Ovary (tissue), 9 donors: ENCODE measurements around the gene KRT3. TPM values are rescaled to one million over a fixed set of nuclear protein-coding genes. Genes with fewer than 3 reads are reported as not detected.

Source experiments
- DNase-seq, 5 donors: peaks; one replicate each; pipeline ENCODE4 v3.0.0-alpha.2; 2019 to 2020
- H3K27ac ChIP-seq, 2 donors: fragments of 200-600 bp; one replicate each; pipeline versions ENCODE4 v1.5.1 to v1.8.0; 2019 to 2022
- H3K27me3 ChIP-seq: fragments of 200-600 bp; one replicate; pipeline ENCODE4 v1.8.0; 2022
- H3K36me3 ChIP-seq: fragments of 200-600 bp; sonication (generic); one replicate; pipeline ENCODE4 v1.5.1; 2019
- H3K4me1 ChIP-seq: one replicate; pipeline ENCODE4 v1.8.1; 2013; ENCODE audit warnings: mild to moderate bottlenecking, moderate library complexity; ENCODE audit not compliant: insufficient read depth
- H3K4me3 ChIP-seq: fragments of 200-600 bp; sonication (generic); one replicate; pipeline ENCODE4 v1.5.1; 2017
- H3K9me3 ChIP-seq, 2 donors: fragments of 200-600 bp in 1 of 2; sonication (generic) in 1 of 2; one replicate each; pipeline versions ENCODE4 v1.5.1 to v1.8.1; 2013 to 2019; ENCODE audit warnings: mild to moderate bottlenecking in 1 of 2, moderate library complexity in 1 of 2
- CTCF ChIP-seq, 3 donors: fragments of 450-650 bp in 2 of 3; fragments of 200-600 bp in 1 of 3; IDR thresholded peaks; one replicate each; pipeline versions ENCODE4 v1.5.1 to v1.8.0; 2016 to 2022; ENCODE audit warnings: antibody characterized with exemption in 3 of 3, mild to moderate bottlenecking in 1 of 3
- EP300 ChIP-seq: sonication (generic); formaldehyde crosslinking; IDR thresholded peaks from one replicate; pipeline ENCODE4 v1.6.1; 2017; ENCODE audit warnings: antibody characterized with exemption
- POLR2A ChIP-seq: fragments of 450-650 bp; IDR thresholded peaks from one replicate; pipeline ENCODE4 v1.6.1; 2017; ENCODE audit warnings: antibody characterized with exemption, mild to moderate bottlenecking, moderate library complexity
- WGBS, 3 donors: extraction: QIAGEN DNeasy Blood & Tissue Kit in 1 of 3; methylation state at CpG; one replicate each; pipeline versions ENCODE4 v1.1.5 to v1.1.7; 2013 to 2017; 5-methylcytosine and 5-hydroxymethylcytosine counted together
- intact Hi-C, 4 donors: fragments of 100-400 bp; cut with DNase I; formaldehyde crosslinking; loops; one replicate each; pipeline versions ENCODE4 v1.11.0 to v1.15.1; 2022 to 2023
- polyA plus RNA-seq, 2 donors: library from polyadenylated mRNA; stranded (reverse); fragments of 200-250 nt in 1 of 2; fragments of 350-450 nt in 1 of 2; fragmentation: Illumina TruSeq in 1 of 2; extraction: RNeasy Lipid Tissue Mini Kit (QIAGEN cat#74804) in 1 of 2; gene quantifications; one replicate each; pipeline ENCODE4 v1.2.3, GENCODE V29; 2013 to 2014
- total RNA-seq, 7 donors: library from RNA; depleted of rRNA in 2 of 7; stranded (reverse); fragments of >200 nt in 2 of 7; fragmentation: NEBNext Ultra II Directional in 3 of 7; extraction: Animal tissue kit (Norgen Biotek cat#: 25700) in 3 of 7; gene quantifications; one replicate each; pipeline versions ENCODE4 v1.1.0 to v1.2.4, GENCODE V29; 2016 to 2023
- donor health status: DM: no; HTN: no; CAD: no; lungs with moderate emphysema.
- donor health status: DM: no; HTN: no; CAD: no.
- donor health status: Bipolar disorder and iron deficiency.
- donor health status: DM: yes; HTN: yes; CAD: no.
- donor health status: DM: no; HTN: no; CAD: no.
- donor health status: DM: yes; HTN: yes; CAD: no.

KRT3 gene
- total and polyA plus RNA-seq, 9 donors: not detected

GRCh38 chr12:52808573-52809160, 12.8 kb upstream of the KRT3 start:
- no peak for DNase-seq
- Histone ChIP-seq H3K27me3 (no peaks in the 10 kb centered on the region), H3K4me3 (no peak overlapping the region), H3K4me1 (no peaks in the 10 kb centered on the region), H3K9me3 (no peaks in the 10 kb centered on the region), H3K36me3 (no peaks in the 10 kb centered on the region), H3K27ac (no peak overlapping the region)
- TF ChIP-seq EP300: no peak
- TF ChIP-seq POLR2A: no peak
- intact Hi-C loops: no loop called here
- 88 to 92% (median 91%) methylated on average over 8 of the region's 8 CpGs for WGBS, 3 donors

DNA sequence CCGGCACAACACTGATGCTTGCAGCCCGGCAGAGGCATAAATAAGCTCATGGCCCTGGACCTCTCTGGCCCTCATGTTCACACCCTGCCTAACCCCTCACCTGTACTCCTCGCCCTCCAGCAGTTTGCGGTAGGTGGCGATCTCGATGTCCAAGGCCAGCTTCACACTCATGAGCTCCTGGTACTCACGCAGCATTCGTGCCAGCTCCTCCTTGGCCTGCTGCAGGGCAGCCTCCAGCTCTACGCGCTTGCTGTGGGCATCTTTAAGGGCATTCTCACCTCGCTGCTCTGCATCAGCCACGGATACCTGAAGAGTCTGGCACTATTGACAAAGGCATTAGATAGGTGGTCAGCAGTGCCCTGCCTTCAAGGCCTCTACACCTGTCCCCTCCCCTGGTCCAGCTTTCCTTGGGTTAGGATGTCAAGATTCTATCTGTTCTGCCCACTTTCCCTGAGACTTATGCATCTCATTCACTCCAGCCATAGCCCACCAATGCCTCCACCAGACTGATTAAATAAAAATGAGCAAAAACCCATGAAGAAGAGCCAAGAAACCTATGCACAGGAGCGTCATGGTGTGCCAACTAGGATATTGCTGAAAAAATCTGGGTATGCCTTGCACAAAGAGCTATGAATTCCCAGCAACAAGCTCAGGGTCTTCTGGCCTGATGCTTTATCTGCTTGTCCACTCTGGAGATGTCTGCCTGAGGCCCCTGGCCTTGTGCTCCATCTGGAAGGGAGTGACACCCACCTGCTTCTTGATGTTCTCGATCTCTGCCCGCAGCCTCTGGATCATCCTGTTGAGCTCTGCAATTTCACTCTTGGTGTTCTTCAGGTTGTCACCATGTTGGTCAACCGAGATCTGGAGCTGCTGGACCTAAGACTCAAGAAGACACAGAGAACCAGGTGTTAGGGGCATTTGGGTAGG, 11.9 kb upstream of the KRT3 start:
- H3K27ac ChIP-seq: no peak overlapping the region
- intact Hi-C loops: no loop called here
- no peak overlapping the region for H3K4me3 ChIP-seq
- no peak for TF ChIP-seq EP300
- TF ChIP-seq CTCF (IDR thresholded peaks at IDR 0.05): no peak
- TF ChIP-seq POLR2A: no peak
- no peak for DNase-seq
- no peaks in the 10 kb centered on the region for H3K27me3 ChIP-seq
- no peaks in the 10 kb centered on the region for H3K36me3 ChIP-seq
- 79 to 88% (median 81%) methylated on average over 16 of the region's 16 CpGs for WGBS, 3 donors
- H3K9me3 ChIP-seq: no peaks in the 10 kb centered on the region
- H3K4me1 ChIP-seq: no peaks in the 10 kb centered on the region

DNA sequence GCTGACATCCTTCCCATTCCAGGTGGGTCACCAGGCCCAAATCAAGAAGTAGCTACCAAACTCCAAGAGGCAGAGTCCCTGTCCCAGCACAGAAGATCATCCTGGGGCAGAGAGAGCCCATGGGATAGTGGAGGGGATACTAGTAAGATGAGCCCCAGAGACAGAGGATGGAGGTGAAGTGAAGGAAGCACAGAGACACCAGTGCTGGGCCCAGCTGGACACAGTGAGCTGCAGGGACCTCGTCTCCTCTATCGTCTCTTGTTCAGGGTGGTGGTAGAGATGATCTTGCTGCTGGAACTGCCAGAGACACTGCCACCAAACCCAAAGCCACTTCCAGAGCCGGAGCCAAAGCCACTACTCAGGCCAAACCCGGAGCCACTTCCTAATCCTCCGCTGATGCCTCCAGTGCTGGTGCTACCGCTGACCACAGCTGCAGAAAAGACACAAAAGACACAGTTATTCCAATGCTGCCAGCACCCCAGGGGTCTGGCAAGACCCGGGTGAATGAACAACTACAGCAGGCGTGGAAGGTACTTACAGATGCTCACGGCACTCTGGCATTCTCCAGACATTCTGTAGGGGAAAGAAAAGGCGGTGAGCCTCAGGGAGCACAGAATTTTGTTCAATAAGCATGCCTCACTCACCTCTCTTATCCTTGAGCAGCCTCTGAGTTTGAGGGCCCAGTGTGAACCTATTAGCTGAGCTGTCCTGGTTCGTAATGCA, 11.1 kb upstream of the KRT3 start:
- Histone ChIP-seq H3K4me3 (no peak overlapping the region), H3K4me1 (no peaks in the 10 kb centered on the region), H3K36me3 (no peaks in the 10 kb centered on the region), H3K9me3 (no peaks in the 10 kb centered on the region), H3K27me3 (no peaks in the 10 kb centered on the region), H3K27ac (no peak overlapping the region)
- DNase-seq: no peak
- 86 to 88% (median 87%) methylated on average over 11 of the region's 11 CpGs for WGBS, 3 donors
- intact Hi-C loops: no loop called here
- TF ChIP-seq POLR2A (no peak), CTCF (IDR thresholded peaks at IDR 0.05) (no peak), EP300 (no peak)

- TF ChIP-seq EP300: no peak
- TF ChIP-seq POLR2A: no peak
- TF ChIP-seq CTCF (IDR thresholded peaks at IDR 0.05): no peak
- intact Hi-C loops: no loop called here
- DNase-seq: no peak
- H3K27me3 ChIP-seq: no peaks in the 10 kb centered on the region
- H3K4me3 ChIP-seq: no peak overlapping the region
- no peaks in the 10 kb centered on the region for H3K4me1 ChIP-seq
- H3K27ac ChIP-seq: no peak overlapping the region
- no peaks in the 10 kb centered on the region for H3K36me3 ChIP-seq
- 90 to 99% (median 92%) methylated on average over 3 of the region's 3 CpGs for WGBS, 3 donors
- H3K9me3 ChIP-seq: no peaks in the 10 kb centered on the region
These were observed 10.4 kb upstream of the KRT3 start for GRCh38 chr12:52806169-52806811.
